Lung (tissue), 12 donors: ENCODE results near the gene TMTC2. TPM values are rescaled to one million over a fixed set of nuclear protein-coding genes. Genes with fewer than 3 reads are reported as not detected.

Experiments used
- ATAC-seq: fragments of 200-7000 bp; cut with Tn5 transposase; one replicate; pipeline ENCODE4 v1.9.1; 2020; ENCODE audit warnings: moderate number of reproducible peaks; ENCODE audit not compliant: insufficient read depth, low FRiP score
- DNase-seq, 3 donors: peaks; one replicate each; pipeline ENCODE4 v3.0.0-alpha.2; 2013 to 2017
- H3K27ac ChIP-seq, 2 donors: one replicate each; pipeline ENCODE4 v1.5.1; 2013; ENCODE audit warnings: mild to moderate bottlenecking in 2 of 2, moderate library complexity in 2 of 2, control low read depth in 1 of 2, inconsistent platforms in 1 of 2, low read depth in 1 of 2, low read length in 1 of 2
- H3K27me3 ChIP-seq, 3 donors: one replicate each; pipeline ENCODE4 v1.5.1; 2013; ENCODE audit warnings: low read length in 2 of 3; ENCODE audit not compliant: control insufficient read depth in 3 of 3, insufficient read depth in 3 of 3
- H3K36me3 ChIP-seq, 4 donors: one replicate each; pipeline ENCODE4 v1.5.1; 2013; ENCODE audit warnings: low read length in 4 of 4, mild to moderate bottlenecking in 1 of 4, moderate library complexity in 1 of 4; ENCODE audit not compliant: control insufficient read depth in 4 of 4, insufficient read depth in 4 of 4
- H3K4me1 ChIP-seq, 5 donors: one replicate each; pipeline ENCODE4 v1.5.1; 2013; ENCODE audit warnings: low read length in 5 of 5, mild to moderate bottlenecking in 2 of 5, moderate library complexity in 1 of 5; ENCODE audit not compliant: control insufficient read depth in 5 of 5, insufficient read depth in 5 of 5
- H3K4me3 ChIP-seq: one replicate; pipeline ENCODE4 v1.5.1; 2013; ENCODE audit warnings: mild to moderate bottlenecking, control low read depth, moderate library complexity
- H3K9ac ChIP-seq, 2 donors: one replicate each; pipeline ENCODE4 v1.5.1; 2013; ENCODE audit warnings: low read length in 2 of 2, control low read depth in 1 of 2; ENCODE audit not compliant: insufficient read depth in 1 of 2
- H3K9me3 ChIP-seq, 4 donors: one replicate each; pipeline ENCODE4 v1.5.1; 2013; ENCODE audit warnings: low read length in 3 of 4, mild to moderate bottlenecking in 1 of 4, moderate library complexity in 1 of 4; ENCODE audit not compliant: control insufficient read depth in 4 of 4, insufficient read depth in 3 of 4
- CTCF ChIP-seq: IDR thresholded peaks from 2 replicates; pipeline ENCODE4 v1.5.1; 2012; ENCODE audit warnings: mild to moderate bottlenecking; ENCODE audit errors: control extremely low read depth, extremely low read depth
- WGBS, 2 donors: extraction: QIAGEN DNeasy Blood & Tissue Kit; methylation state at CpG; one replicate each; pipeline ENCODE4 v1.1.7; 2013; 5-methylcytosine and 5-hydroxymethylcytosine counted together
- polyA plus RNA-seq, 2 donors: library from polyadenylated mRNA; stranded (reverse); fragments of 200-250 nt; gene quantifications; one replicate each; pipeline ENCODE4 v1.2.1, GENCODE V29; 2013
- total RNA-seq, 2 donors: library from RNA; depleted of rRNA in 1 of 2; stranded (reverse); fragments of >200 nt in 1 of 2; gene quantifications; one replicate each; pipeline ENCODE4 v1.2.1, GENCODE V29; 2014 to 2021
- donor health status: control.
- donor health status: control.
- donor health status: Bipolar disorder and iron deficiency.
- donor health status: healthy.
- donor health status: DM: yes; HTN: yes; CAD: no.

The TMTC2 gene
- total and polyA plus RNA-seq, 4 donors = 5.3 to 77.1 (median 14.0) TPM

- Histone ChIP-seq H3K27ac (no peak overlapping the region), H3K4me3 (no peak overlapping the region), H3K36me3 (no peaks in the 10 kb centered on the region), H3K27me3 (no peaks in the 10 kb centered on the region), H3K4me1 (peaks cover 0 to 2% (median 0%) of the 10 kb centered on the region in 5 donors), H3K9ac (no peak overlapping the region), H3K9me3 (no peaks in the 10 kb centered on the region)
- DNase-seq = no peak
- TF ChIP-seq CTCF = no peak
- 91 to 98% methylated on average over 1 of the region's 1 CpG for WGBS, 2 donors
- no peak for ATAC-seq
Observed at GRCh38 chr12:82953397-82953796, 266.7 kb downstream of the TMTC2 start.

GRCh38 chr12:82954064-82954463 is 267.4 kb downstream of the TMTC2 start:
- H3K9ac ChIP-seq = no peak overlapping the region
- DNase-seq (no peak), ATAC-seq (no peak)
- no peaks in the 10 kb centered on the region for H3K27me3 ChIP-seq
- peaks cover 0 to 2% (median 0%) of the 10 kb centered on the region in 5 donors for H3K4me1 ChIP-seq
- TF ChIP-seq CTCF = no peak
- no peaks in the 10 kb centered on the region for H3K36me3 ChIP-seq
- WGBS, 2 donors = 81 to 91% methylated on average over 3 of the region's 3 CpGs
- H3K27ac ChIP-seq = no peak overlapping the region
- no peak overlapping the region for H3K4me3 ChIP-seq
- H3K9me3 ChIP-seq = no peaks in the 10 kb centered on the region

GRCh38 chr12:82954572-82954971 is 267.9 kb downstream of the TMTC2 start:
- Histone ChIP-seq H3K36me3 (no peaks in the 10 kb centered on the region), H3K9ac (no peak overlapping the region), H3K9me3 (no peaks in the 10 kb centered on the region), H3K4me1 (peaks cover 0 to 2% (median 0%) of the 10 kb centered on the region in 5 donors), H3K27me3 (no peaks in the 10 kb centered on the region), H3K4me3 (no peak overlapping the region), H3K27ac (no peak overlapping the region)
- DNase-seq = peak in 1 of 3 donors; percentile 14
- no peak for ATAC-seq
- no peak for TF ChIP-seq CTCF
- 78 to 83% methylated on average over 2 of the region's 2 CpGs for WGBS, 2 donors

- H3K27ac ChIP-seq = no peak overlapping the region
- ATAC-seq (no peak), DNase-seq (no peak)
- 94 to 96% methylated on average over 1 of the region's 1 CpG for whole genome bisulfite sequencing, 2 donors
- no peak overlapping the region for H3K9ac ChIP-seq
- H3K9me3 ChIP-seq = no peaks in the 10 kb centered on the region
- no peak overlapping the region for H3K4me3 ChIP-seq
- TF ChIP-seq CTCF = no peak
- peaks cover 0 to 2% (median 0%) of the 10 kb centered on the region in 5 donors for H3K4me1 ChIP-seq
- no peaks in the 10 kb centered on the region for H3K27me3 ChIP-seq
- no peaks in the 10 kb centered on the region for H3K36me3 ChIP-seq
Observed at GRCh38 chr12:82955043-82955442, 268.3 kb downstream of the TMTC2 start.
